ENCODE data around the gene IFITM10. TPM values are rescaled to one million over a fixed set of nuclear protein-coding genes. Genes with fewer than 3 reads are reported as not detected.
A peak's percentile ranks its signal among the peaks of the same experiment; 100 is the strongest.

The IFITM10 gene
- total RNA-seq, 1 experiment from 2014 or later, result not detected

DNA sequence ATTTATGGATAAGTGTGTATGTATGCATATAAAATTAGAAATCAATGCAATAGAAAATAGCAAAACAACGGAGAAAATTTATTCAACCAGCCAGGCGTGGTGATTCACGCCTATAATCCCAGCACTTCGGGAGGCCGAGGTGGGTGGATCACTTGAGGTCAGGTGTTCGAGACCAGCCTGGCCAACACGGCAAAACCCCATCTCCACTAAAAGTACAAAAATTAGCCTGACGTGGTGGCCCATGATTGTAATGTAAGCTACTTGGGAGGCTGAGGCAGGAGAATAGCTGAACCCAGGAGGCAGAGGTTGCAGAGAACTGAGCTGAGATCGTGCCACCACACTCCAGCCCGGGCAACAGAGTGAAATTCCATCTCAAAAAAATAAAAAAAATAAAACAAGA lies 47.9 kb downstream of the IFITM10 start:
- intact Hi-C loops (cut with micrococcal nuclease; ENCODE audit: unreplicated experiment), result no loop called here
- no peak overlapping the region for H3K4me3 ChIP-seq (ENCODE audit: low read depth, low read length, poor library complexity, severe bottlenecking)
- DNase-seq (ENCODE audit: low spot score), result no peak
- BruUV-seq (replicated peaks), result no TSS peak
- peaks cover 4% of the 10 kb centered on the region for H3K4me1 ChIP-seq (ENCODE audit: insufficient read depth, low read length, poor library complexity, severe bottlenecking)
- no peaks in the 10 kb centered on the region for H3K27me3 ChIP-seq (replicated peaks; ENCODE audit: insufficient read depth, low read depth, low read length, poor library complexity)
- H3K36me3 ChIP-seq (ENCODE audit: insufficient read depth, low read length, poor library complexity, severe bottlenecking), result no peaks in the 10 kb centered on the region
- CTCF ChIA-PET, result no interaction called here
- H3K27ac ChIP-seq (ENCODE audit: low read depth, low read length, poor library complexity, severe bottlenecking), result no peak overlapping the region
- TF ChIP-seq CTCF (conservative IDR thresholded peaks at IDR 0.05; ENCODE audit: low read depth, low read length) (no peak), EZH2 (IDR thresholded peaks at IDR 0.05; ENCODE audit: borderline replicate concordance, low read depth, low read length, poor library complexity, severe bottlenecking) (no peak)
- POLR2A ChIA-PET (ENCODE audit: low non-redundant PET), result no interaction called here
- H3K9me3 ChIP-seq (ENCODE audit: low read depth, low read length, poor library complexity, severe bottlenecking), result no peaks in the 10 kb centered on the region

- DNase-seq (ENCODE audit: low spot score), result peak; percentile 63
- Histone ChIP-seq H3K36me3 (ENCODE audit: insufficient read depth, low read length, poor library complexity, severe bottlenecking) (no peaks in the 10 kb centered on the region), H3K27me3 (replicated peaks; ENCODE audit: insufficient read depth, low read depth, low read length, poor library complexity) (no peaks in the 10 kb centered on the region), H3K4me3 (ENCODE audit: low read depth, low read length, poor library complexity, severe bottlenecking) (no peak overlapping the region), H3K27ac (ENCODE audit: low read depth, low read length, poor library complexity, severe bottlenecking) (no peak overlapping the region), H3K4me1 (ENCODE audit: insufficient read depth, low read length, poor library complexity, severe bottlenecking) (no peaks in the 10 kb centered on the region), H3K9me3 (ENCODE audit: low read depth, low read length, poor library complexity, severe bottlenecking) (no peaks in the 10 kb centered on the region)
- no TSS peak for BruUV-seq (replicated peaks)
- TF ChIP-seq EZH2 (IDR thresholded peaks at IDR 0.05; ENCODE audit: borderline replicate concordance, low read depth, low read length, poor library complexity, severe bottlenecking) (no peak), CTCF (conservative IDR thresholded peaks at IDR 0.05; ENCODE audit: low read depth, low read length) (no peak)
- intact Hi-C loops (cut with micrococcal nuclease; ENCODE audit: unreplicated experiment), result no loop called here
- ChIA-PET CTCF (no interaction called here), POLR2A (ENCODE audit: low non-redundant PET) (no interaction called here)
Observed at GRCh38 chr11:1701091-1701807, 49.1 kb downstream of the IFITM10 start.

DNA sequence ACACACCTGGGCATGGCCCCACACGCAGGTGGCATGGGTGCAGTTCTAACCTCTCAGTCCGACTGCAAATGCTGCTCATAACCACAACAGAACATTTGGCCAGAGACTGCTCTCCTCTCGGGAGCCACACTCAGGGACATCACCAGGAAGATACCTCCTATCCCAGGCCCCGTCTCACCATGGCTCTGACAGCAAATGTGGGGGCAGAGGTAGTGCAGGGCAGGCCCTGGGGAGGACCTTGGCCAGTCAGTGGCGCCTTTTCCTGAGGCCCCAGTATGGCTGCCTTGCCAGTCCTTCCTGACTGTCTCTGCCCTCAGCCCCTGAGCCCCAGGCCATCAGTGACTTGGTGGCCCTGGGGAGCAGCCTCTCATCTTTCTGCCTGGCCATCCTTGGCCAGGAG lies 50.6 kb downstream of the IFITM10 start:
- no peaks in the 10 kb centered on the region for H3K36me3 ChIP-seq (ENCODE audit: insufficient read depth, low read length, poor library complexity, severe bottlenecking)
- no peaks in the 10 kb centered on the region for H3K9me3 ChIP-seq (ENCODE audit: low read depth, low read length, poor library complexity, severe bottlenecking)
- intact Hi-C loops (cut with micrococcal nuclease; ENCODE audit: unreplicated experiment), result no loop called here
- H3K27me3 ChIP-seq (replicated peaks; ENCODE audit: insufficient read depth, low read depth, low read length, poor library complexity), result no peaks in the 10 kb centered on the region
- ChIA-PET POLR2A (ENCODE audit: low non-redundant PET) (no interaction called here), CTCF (no interaction called here)
- TF ChIP-seq CTCF (conservative IDR thresholded peaks at IDR 0.05; ENCODE audit: low read depth, low read length), result no peak
- no peaks in the 10 kb centered on the region for H3K4me1 ChIP-seq (ENCODE audit: insufficient read depth, low read length, poor library complexity, severe bottlenecking)
- no peak overlapping the region for H3K4me3 ChIP-seq (ENCODE audit: low read depth, low read length, poor library complexity, severe bottlenecking)
- no TSS peak for BruUV-seq (replicated peaks)
- no peak overlapping the region for H3K27ac ChIP-seq (ENCODE audit: low read depth, low read length, poor library complexity, severe bottlenecking)
- DNase-seq (ENCODE audit: low spot score), result no peak

Measured in A673 (cell line).